ENCODE results near the gene KAZN. TPM values are rescaled to one million over a fixed set of nuclear protein-coding genes. Genes with fewer than 3 reads are reported as not detected.
A peak's percentile ranks its signal among the peaks of the same experiment; 100 is the strongest.

Gene KAZN
- polyA plus RNA-seq, 2 of the 4 experiments (the other 2 are of a cell fraction) = 1.3 to 1.9 TPM

- DNase-seq (ENCODE audit: low read depth in 1 of 2, low spot score in 1 of 2) = no peak
- ChIA-PET POLR2A (no interaction called here), CTCF (no interaction called here)
- H3K4me1 ChIP-seq = 0 out of 3 replicates have a peak, but pooled peaks cover 4% of the 10 kb centered on the region
- WGBS (ENCODE audit: missing lambda C conversion rate) = 88% methylated on average over 5 of the region's 7 CpGs
- no peak overlapping the region for H3K4me3 ChIP-seq
- FAIRE-seq = no peak
- no peaks in the 10 kb centered on the region for H3K9me3 ChIP-seq
- no peak overlapping the region for H3K27ac ChIP-seq
- no peak for TF ChIP-seq CEBPB (IDR thresholded peaks at IDR 0.05)
- no peak for TF ChIP-seq NPAS2 (CRISPR knock-in tag; IDR thresholded peaks at IDR 0.05; ENCODE audit: borderline replicate concordance)
- no peak for TF ChIP-seq KDM1A (IDR thresholded peaks at IDR 0.05; ENCODE audit: low read depth)
- no peak for TF ChIP-seq KDM5A (IDR thresholded peaks at IDR 0.05)
- TF ChIP-seq CHD2 (IDR thresholded peaks at IDR 0.05; ENCODE audit: low read length, partially characterized antibody) = no peak
- no peak for TF ChIP-seq MYC (IDR thresholded peaks at IDR 0.05; ENCODE audit: borderline replicate concordance, low read length)
- TF ChIP-seq EP300 (IDR thresholded peaks at IDR 0.05) = no peak
- no peak for TF ChIP-seq E2F6 (IDR thresholded peaks at IDR 0.05; ENCODE audit: borderline replicate concordance, low read depth)
- TF ChIP-seq, protein P1, sequence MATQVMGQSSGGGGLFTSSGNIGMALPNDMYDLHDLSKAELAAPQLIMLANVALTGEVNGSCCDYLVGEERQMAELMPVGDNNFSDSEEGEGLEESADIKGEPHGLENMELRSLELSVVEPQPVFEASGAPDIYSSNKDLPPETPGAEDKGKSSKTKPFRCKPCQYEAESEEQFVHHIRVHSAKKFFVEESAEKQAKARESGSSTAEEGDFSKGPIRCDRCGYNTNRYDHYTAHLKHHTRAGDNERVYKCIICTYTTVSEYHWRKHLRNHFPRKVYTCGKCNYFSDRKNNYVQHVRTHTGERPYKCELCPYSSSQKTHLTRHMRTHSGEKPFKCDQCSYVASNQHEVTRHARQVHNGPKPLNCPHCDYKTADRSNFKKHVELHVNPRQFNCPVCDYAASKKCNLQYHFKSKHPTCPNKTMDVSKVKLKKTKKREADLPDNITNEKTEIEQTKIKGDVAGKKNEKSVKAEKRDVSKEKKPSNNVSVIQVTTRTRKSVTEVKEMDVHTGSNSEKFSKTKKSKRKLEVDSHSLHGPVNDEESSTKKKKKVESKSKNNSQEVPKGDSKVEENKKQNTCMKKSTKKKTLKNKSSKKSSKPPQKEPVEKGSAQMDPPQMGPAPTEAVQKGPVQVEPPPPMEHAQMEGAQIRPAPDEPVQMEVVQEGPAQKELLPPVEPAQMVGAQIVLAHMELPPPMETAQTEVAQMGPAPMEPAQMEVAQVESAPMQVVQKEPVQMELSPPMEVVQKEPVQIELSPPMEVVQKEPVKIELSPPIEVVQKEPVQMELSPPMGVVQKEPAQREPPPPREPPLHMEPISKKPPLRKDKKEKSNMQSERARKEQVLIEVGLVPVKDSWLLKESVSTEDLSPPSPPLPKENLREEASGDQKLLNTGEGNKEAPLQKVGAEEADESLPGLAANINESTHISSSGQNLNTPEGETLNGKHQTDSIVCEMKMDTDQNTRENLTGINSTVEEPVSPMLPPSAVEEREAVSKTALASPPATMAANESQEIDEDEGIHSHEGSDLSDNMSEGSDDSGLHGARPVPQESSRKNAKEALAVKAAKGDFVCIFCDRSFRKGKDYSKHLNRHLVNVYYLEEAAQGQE (IDR thresholded peaks at IDR 0.05) = no peak
- TF ChIP-seq, protein P2, sequence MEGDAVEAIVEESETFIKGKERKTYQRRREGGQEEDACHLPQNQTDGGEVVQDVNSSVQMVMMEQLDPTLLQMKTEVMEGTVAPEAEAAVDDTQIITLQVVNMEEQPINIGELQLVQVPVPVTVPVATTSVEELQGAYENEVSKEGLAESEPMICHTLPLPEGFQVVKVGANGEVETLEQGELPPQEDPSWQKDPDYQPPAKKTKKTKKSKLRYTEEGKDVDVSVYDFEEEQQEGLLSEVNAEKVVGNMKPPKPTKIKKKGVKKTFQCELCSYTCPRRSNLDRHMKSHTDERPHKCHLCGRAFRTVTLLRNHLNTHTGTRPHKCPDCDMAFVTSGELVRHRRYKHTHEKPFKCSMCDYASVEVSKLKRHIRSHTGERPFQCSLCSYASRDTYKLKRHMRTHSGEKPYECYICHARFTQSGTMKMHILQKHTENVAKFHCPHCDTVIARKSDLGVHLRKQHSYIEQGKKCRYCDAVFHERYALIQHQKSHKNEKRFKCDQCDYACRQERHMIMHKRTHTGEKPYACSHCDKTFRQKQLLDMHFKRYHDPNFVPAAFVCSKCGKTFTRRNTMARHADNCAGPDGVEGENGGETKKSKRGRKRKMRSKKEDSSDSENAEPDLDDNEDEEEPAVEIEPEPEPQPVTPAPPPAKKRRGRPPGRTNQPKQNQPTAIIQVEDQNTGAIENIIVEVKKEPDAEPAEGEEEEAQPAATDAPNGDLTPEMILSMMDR (IDR thresholded peaks at IDR 0.05) = no peak
- TF ChIP-seq, protein P3, sequence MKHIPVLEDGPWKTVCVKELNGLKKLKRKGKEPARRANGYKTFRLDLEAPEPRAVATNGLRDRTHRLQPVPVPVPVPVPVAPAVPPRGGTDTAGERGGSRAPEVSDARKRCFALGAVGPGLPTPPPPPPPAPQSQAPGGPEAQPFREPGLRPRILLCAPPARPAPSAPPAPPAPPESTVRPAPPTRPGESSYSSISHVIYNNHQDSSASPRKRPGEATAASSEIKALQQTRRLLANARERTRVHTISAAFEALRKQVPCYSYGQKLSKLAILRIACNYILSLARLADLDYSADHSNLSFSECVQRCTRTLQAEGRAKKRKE (CRISPR knock-in tag; IDR thresholded peaks at IDR 0.05; ENCODE audit: low read depth) = no peak
- TF ChIP-seq RFX5 (IDR thresholded peaks at IDR 0.05) = no peak
- no peak for TF ChIP-seq ZNF302 (CRISPR knock-in tag; IDR thresholded peaks at IDR 0.05)
- no peak for TF ChIP-seq FOSB (CRISPR knock-in tag; IDR thresholded peaks at IDR 0.05)
- no peak for TF ChIP-seq CBX8 (IDR thresholded peaks at IDR 0.05)
- no peak for TF ChIP-seq BHLHE40 (IDR thresholded peaks at IDR 0.05; ENCODE audit: low read depth, low read length)
- TF ChIP-seq HOXB5 (CRISPR knock-in tag; IDR thresholded peaks at IDR 0.05) = no peak
- no peak for TF ChIP-seq POLR2AphosphoS2 (conservative IDR thresholded peaks at IDR 0.05; ENCODE audit: low read length)
- no peak for ATAC-seq
- H3K4me2 ChIP-seq = no peak overlapping the region
Observed at GRCh38 chr1:14969006-14969405, 370.5 kb downstream of the KAZN start.

GRCh38 chr1:14970115-14970798 lies 371.8 kb downstream of the KAZN start:
- no peak for FAIRE-seq
- WGBS (ENCODE audit: missing lambda C conversion rate) = 57% methylated on average over 14 of the region's 16 CpGs
- peak; percentile 33; the same call in 1 of the 2 replicates for TF ChIP-seq E2F6 (IDR thresholded peaks at IDR 0.05; ENCODE audit: borderline replicate concordance, low read depth)
- no peak for TF ChIP-seq FOSL2 (IDR thresholded peaks at IDR 0.05)
- no peak for TF ChIP-seq FOSL2 (CRISPR knock-in tag; IDR thresholded peaks at IDR 0.05)
- peak; percentile 97 for TF ChIP-seq USF2 (IDR thresholded peaks at IDR 0.05)
- Histone ChIP-seq H3K4me1 (0 out of 3 replicates have a peak, but pooled peaks cover 4% of the 10 kb centered on the region), H3K27ac (no peak overlapping the region), H3K9me3 (no peaks in the 10 kb centered on the region), H3K4me3 (no peak overlapping the region), H3K4me2 (peak overlapping the region; percentile 38; the same call in 2 of the 3 replicates)
- DNase-seq (ENCODE audit: low read depth in 1 of 2, low spot score in 1 of 2) = peak; percentile 52 to 77
- ATAC-seq = peak; percentile 80 to 81
- ChIA-PET POLR2A (no interaction called here), CTCF (no interaction called here)

All from A549 (cell line).